HG03521 (cell line): ENCODE results near the gene CYBC1.
"Not testable (repeated sequence)": the region's sequence is repeated elsewhere in the genome, so short reads cannot be mapped to it uniquely, and the experiment has no call there.

Source experiments
- ATAC-seq: cut with Tn5 transposase; IDR thresholded peaks from one replicate; pipeline ENCODE4 v1.9.1; 2021; ENCODE audit warnings: mild to moderate bottlenecking, moderate library complexity; ENCODE audit not compliant: unreplicated experiment

CYBC1 gene

GRCh38 chr17:82435601-82436583 is 14.7 kb downstream of the CYBC1 start:
- ATAC-seq = no peak

- ATAC-seq = no peak
Measured at GRCh38 chr17:82435103-82435502, 15.4 kb downstream of the CYBC1 start.

- no peak for ATAC-seq
Measured at GRCh38 chr17:82434216-82434565, 16.4 kb downstream of the CYBC1 start.

- ATAC-seq = no peak
Measured at GRCh38 chr17:82433560-82434215, 16.9 kb downstream of the CYBC1 start.

- no peak for ATAC-seq
Measured at GRCh38 chr17:82432017-82432416, 18.5 kb downstream of the CYBC1 start.

- no peak for ATAC-seq
Measured at GRCh38 chr17:82429824-82430223, 20.7 kb downstream of the CYBC1 start.

GRCh38 chr17:82428546-82428945 is 22.0 kb downstream of the CYBC1 start:
- no peak for ATAC-seq

- ATAC-seq = no peak
Measured at GRCh38 chr17:82424863-82425159, 25.7 kb downstream of the CYBC1 start.

- no peak for ATAC-seq
Measured at GRCh38 chr17:82424001-82424862, 26.3 kb downstream of the CYBC1 start.

GRCh38 chr17:82419540-82419939 is 31.0 kb downstream of the CYBC1 start:
- no peak for ATAC-seq

GRCh38 chr17:82418001-82418986 is 32.3 kb downstream of the CYBC1 start, which contains the start of the genes HEXD and OGFOD3:
Gene HEXD, plus strand, starts transcription at chr17:82418347. Its CDS starts 1,453 bp downstream, at chr17:82419800.
Gene OGFOD3, minus strand, starts transcription at chr17:82418586. Its CDS starts 101 bp downstream, at chr17:82418485.
- ATAC-seq = peak; percentile 84

GRCh38 chr17:82416771-82417170 is 33.8 kb downstream of the CYBC1 start:
- ATAC-seq = no peak

- no peak for ATAC-seq
Measured at GRCh38 chr17:82416264-82416663, 34.3 kb downstream of the CYBC1 start.

- no peak for ATAC-seq
Measured at GRCh38 chr17:82415786-82416185, 34.8 kb downstream of the CYBC1 start.

GRCh38 chr17:82415336-82415735 is 35.2 kb downstream of the CYBC1 start:
- no peak for ATAC-seq

GRCh38 chr17:82414548-82415281 is 35.8 kb downstream of the CYBC1 start:
- ATAC-seq = no peak

GRCh38 chr17:82412535-82413520 is 37.7 kb downstream of the CYBC1 start:
- no peak for ATAC-seq

GRCh38 chr17:82412081-82412480 is 38.5 kb downstream of the CYBC1 start:
- not testable (repeated sequence) for ATAC-seq
